ENCODE data around the gene CD200R1. TPM values are rescaled to one million over a fixed set of nuclear protein-coding genes. Genes with fewer than 3 reads are reported as not detected.

The CD200R1 gene
- total RNA-seq, 1 experiment from 2014 or later = 0.20 TPM

GRCh38 chr3:113018536-113019181 lies 43.8 kb upstream of the CD200R1 start:
- peak overlapping the region; percentile 76 for H3K27ac ChIP-seq
- H3K79me2 ChIP-seq (ENCODE audit: low read depth) = peaks cover 47% of the 10 kb centered on the region
- H3K36me3 ChIP-seq (ENCODE audit: low read depth) = peaks cover 20% of the 10 kb centered on the region
- no peaks in the 10 kb centered on the region for H3F3A ChIP-seq (ENCODE audit: insufficient read depth, low read depth)
- POLR2A ChIA-PET (ENCODE audit: unreplicated experiment) = interaction anchor here (0.5 to 1.0 kb wide), 4 partner anchors 17 to 485 kb away, joined by 3 to 23 read pairs (median 4); no protein-coding TSS in a partner anchor
- peak overlapping the region; percentile 87 for H3K4me3 ChIP-seq
- no peak for DNase-seq
- TSS peak; percentile 34 for BruUV-seq (replicated peaks)
- no peaks in the 10 kb centered on the region for H3K27me3 ChIP-seq (ENCODE audit: insufficient read depth, low read depth)
- no peaks in the 10 kb centered on the region for H3K9me2 ChIP-seq (ENCODE audit: insufficient read depth)
- peak overlapping the region; percentile 93 for H2AFZ ChIP-seq
- H3K4me2 ChIP-seq = peak overlapping the region; percentile 85
- CTCF ChIA-PET = interaction anchor here (0.6 to 1.2 kb wide), 3 partner anchors 110 to 270 kb away, joined by 6 to 11 read pairs (median 7); no protein-coding TSS in a partner anchor
- H3K4me1 ChIP-seq (replicated peaks; ENCODE audit: insufficient read depth) = peaks cover 14% of the 10 kb centered on the region
- no peaks in the 10 kb centered on the region; the same call in 1 of the 2 replicates for H4K20me1 ChIP-seq (ENCODE audit: insufficient read depth)
- no peak for TF ChIP-seq CTCF (conservative IDR thresholded peaks at IDR 0.05)
- no peak for TF ChIP-seq EZH2 (IDR thresholded peaks at IDR 0.05; ENCODE audit: low read depth)
- intact Hi-C loops (cut with micrococcal nuclease; ENCODE audit: unreplicated experiment) = no loop called here
- peaks cover 4% of the 10 kb centered on the region; the same call in 1 of the 2 replicates for H3K9me3 ChIP-seq (ENCODE audit: insufficient read depth, low read depth)

- H3K36me3 ChIP-seq (ENCODE audit: low read depth) = peaks cover 40% of the 10 kb centered on the region
- no peaks in the 10 kb centered on the region; the same call in none of the 2 replicates for H4K20me1 ChIP-seq (ENCODE audit: insufficient read depth)
- H2AFZ ChIP-seq = no peak overlapping the region
- TF ChIP-seq CTCF (conservative IDR thresholded peaks at IDR 0.05) (no peak), EZH2 (IDR thresholded peaks at IDR 0.05; ENCODE audit: low read depth) (no peak)
- no peaks in the 10 kb centered on the region for H3K27me3 ChIP-seq (ENCODE audit: insufficient read depth, low read depth)
- DNase-seq = no peak
- peaks cover 37% of the 10 kb centered on the region for H3K79me2 ChIP-seq (ENCODE audit: low read depth)
- CTCF ChIA-PET = interaction anchor here (0.6 kb wide), 1 partner anchor 373 kb away, joined by 4 read pairs; no protein-coding TSS in a partner anchor
- BruUV-seq (replicated peaks) = no TSS peak
- intact Hi-C loops (cut with micrococcal nuclease; ENCODE audit: unreplicated experiment) = no loop called here
- H3K9me2 ChIP-seq (ENCODE audit: insufficient read depth) = no peaks in the 10 kb centered on the region
- no peaks in the 10 kb centered on the region for H3F3A ChIP-seq (ENCODE audit: insufficient read depth, low read depth)
- H3K4me3 ChIP-seq = no peak overlapping the region
- POLR2A ChIA-PET (ENCODE audit: unreplicated experiment) = no interaction called here
- H3K4me1 ChIP-seq (replicated peaks; ENCODE audit: insufficient read depth) = peaks cover 8% of the 10 kb centered on the region
- H3K9me3 ChIP-seq (ENCODE audit: insufficient read depth, low read depth) = no peaks in the 10 kb centered on the region
- no peak overlapping the region for H3K27ac ChIP-seq
- no peak overlapping the region for H3K4me2 ChIP-seq
Observed at GRCh38 chr3:113013593-113013992, 38.7 kb upstream of the CD200R1 start.

- Histone ChIP-seq H3F3A (ENCODE audit: insufficient read depth, low read depth) (0 out of 2 replicates have a peak, but pooled peaks cover 3% of the 10 kb centered on the region), H3K4me2 (no peak overlapping the region), H3K79me2 (ENCODE audit: low read depth) (no peaks in the 10 kb centered on the region), H2AFZ (no peak overlapping the region), H3K27me3 (ENCODE audit: insufficient read depth, low read depth) (no peaks in the 10 kb centered on the region), H3K27ac (no peak overlapping the region), H3K4me1 (replicated peaks; ENCODE audit: insufficient read depth) (no peaks in the 10 kb centered on the region), H4K20me1 (ENCODE audit: insufficient read depth) (no peaks in the 10 kb centered on the region; the same call in none of the 2 replicates), H3K9me3 (ENCODE audit: insufficient read depth, low read depth) (no peaks in the 10 kb centered on the region), H3K36me3 (ENCODE audit: low read depth) (peaks cover 42% of the 10 kb centered on the region), H3K9me2 (ENCODE audit: insufficient read depth) (no peaks in the 10 kb centered on the region), H3K4me3 (no peak overlapping the region)
- intact Hi-C loops (cut with micrococcal nuclease; ENCODE audit: unreplicated experiment) = no loop called here
- DNase-seq = no peak
- POLR2A ChIA-PET (ENCODE audit: unreplicated experiment) = no interaction called here
- no peak for TF ChIP-seq EZH2 (IDR thresholded peaks at IDR 0.05; ENCODE audit: low read depth)
- TF ChIP-seq CTCF (conservative IDR thresholded peaks at IDR 0.05) = no peak
- BruUV-seq (replicated peaks) = no TSS peak
- CTCF ChIA-PET = no interaction called here
Observed at GRCh38 chr3:113008117-113008516, 33.2 kb upstream of the CD200R1 start.
